Activated CD8-positive, alpha-beta memory T cell treated with anti-CD3 and anti-CD28 coated beads, Interleukin-2, amount 10 ng/mL, durations not matched to agents 7 days and 5 days (primary cell): ENCODE measurements around the gene NBR1. TPM values are rescaled to one million over a fixed set of nuclear protein-coding genes. Genes with fewer than 3 reads are reported as not detected.
A peak's percentile ranks its signal among the peaks of the same experiment; 100 is the strongest.
"Not testable (repeated sequence)": the region's sequence is repeated elsewhere in the genome, so short reads cannot be mapped to it uniquely, and the experiment has no call there.

Source experiments
- ATAC-seq: fragments of 150-1000 bp; cut with Tn5 transposase; one replicate; pipeline ENCODE4 v1.10.0; 2021; ENCODE audit warnings: moderate library complexity
- CTCF ChIA-PET: fragments of 350-600 bp; sonication (Branson Sonifier 250); formaldehyde crosslinking; loops from one replicate; lab custom pipeline; 2021; ENCODE audit warnings: antibody characterized with exemption; lab: Charles Lee
- DNase-seq: peaks from one replicate; pipeline ENCODE4 v3.0.0-alpha.2; 2020
- H3K27ac Mint-ChIP-seq: one replicate; pipeline ENCODE4 v1.8.0; 2021; ENCODE audit warnings: mild to moderate bottlenecking, mixed read lengths
- H3K27me3 Mint-ChIP-seq: one replicate; pipeline ENCODE4 v1.8.0; 2021; ENCODE audit warnings: mixed read lengths
- H3K36me3 Mint-ChIP-seq: one replicate; pipeline ENCODE4 v1.8.0; 2021; ENCODE audit warnings: mild to moderate bottlenecking, mixed read lengths
- H3K4me1 Mint-ChIP-seq: one replicate; pipeline ENCODE4 v1.8.0; 2021; ENCODE audit warnings: mixed read lengths
- H3K4me3 Mint-ChIP-seq: one replicate; pipeline ENCODE4 v1.8.0; 2021; ENCODE audit warnings: mild to moderate bottlenecking, moderate library complexity, mixed read lengths
- H3K9me3 Mint-ChIP-seq: one replicate; pipeline ENCODE4 v1.8.0; 2022; ENCODE audit warnings: low read depth, mixed read lengths
- total RNA-seq, 2 experiments: library from RNA; stranded (reverse); gene quantifications; one replicate each; pipeline ENCODE4 v1.2.3, GENCODE V29; 2021

The NBR1 gene
- total RNA-seq, 2 experiments from 2014 or later: 46.0 to 53.0 TPM

DNA sequence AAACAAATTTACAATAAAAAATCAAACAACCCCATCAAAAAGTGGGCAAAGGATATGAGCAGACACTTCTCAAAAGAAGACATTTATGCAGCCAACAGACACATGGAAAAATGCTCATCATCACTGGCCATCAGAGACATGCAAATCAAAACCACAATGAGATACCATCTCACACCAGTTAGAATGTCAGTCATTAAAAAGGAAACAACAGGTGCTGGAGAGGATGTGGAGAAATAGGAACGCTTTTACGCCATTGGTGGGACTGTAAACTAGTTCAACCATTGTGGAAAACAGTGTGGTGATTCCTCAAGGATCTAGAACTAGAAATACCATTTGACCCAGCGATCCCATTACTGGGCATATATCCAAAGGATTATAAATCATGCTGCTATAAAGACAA, 34.4 kb upstream of the NBR1 start:
- H3K27ac Mint-ChIP-seq, ATAC-seq, H3K4me3 Mint-ChIP-seq, CTCF ChIA-PET, H3K4me1 Mint-ChIP-seq, H3K9me3 Mint-ChIP-seq, H3K27me3 Mint-ChIP-seq: not testable (repeated sequence)
- peaks cover 16% of the 10 kb centered on the region for H3K36me3 Mint-ChIP-seq
- DNase-seq: peak; percentile 8

DNA sequence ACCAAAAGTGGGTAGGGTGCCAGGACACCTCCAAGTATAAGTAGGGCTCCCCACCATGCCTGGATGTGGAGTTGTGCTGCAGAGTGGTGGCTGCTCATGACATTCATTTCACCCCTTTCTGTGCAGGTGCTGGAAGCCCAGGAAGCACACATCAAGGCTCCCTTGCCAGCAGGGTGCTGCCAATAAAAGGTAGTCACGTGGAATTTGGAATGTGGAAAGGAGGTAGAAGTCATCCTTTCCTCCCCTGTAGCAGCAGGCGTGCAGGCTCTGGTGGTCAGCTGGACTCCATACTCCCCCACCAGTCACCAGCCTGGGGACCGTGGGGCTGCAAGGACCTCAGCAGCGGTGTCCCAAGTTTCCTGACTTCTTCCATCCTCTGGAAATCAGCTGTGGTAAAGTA, 32.5 kb upstream of the NBR1 start:
- H3K9me3 Mint-ChIP-seq, H3K27ac Mint-ChIP-seq, H3K4me3 Mint-ChIP-seq, ATAC-seq, H3K27me3 Mint-ChIP-seq, H3K4me1 Mint-ChIP-seq, CTCF ChIA-PET: not testable (repeated sequence)
- peaks cover 12% of the 10 kb centered on the region for H3K36me3 Mint-ChIP-seq
- DNase-seq: peak; percentile 28

DNA sequence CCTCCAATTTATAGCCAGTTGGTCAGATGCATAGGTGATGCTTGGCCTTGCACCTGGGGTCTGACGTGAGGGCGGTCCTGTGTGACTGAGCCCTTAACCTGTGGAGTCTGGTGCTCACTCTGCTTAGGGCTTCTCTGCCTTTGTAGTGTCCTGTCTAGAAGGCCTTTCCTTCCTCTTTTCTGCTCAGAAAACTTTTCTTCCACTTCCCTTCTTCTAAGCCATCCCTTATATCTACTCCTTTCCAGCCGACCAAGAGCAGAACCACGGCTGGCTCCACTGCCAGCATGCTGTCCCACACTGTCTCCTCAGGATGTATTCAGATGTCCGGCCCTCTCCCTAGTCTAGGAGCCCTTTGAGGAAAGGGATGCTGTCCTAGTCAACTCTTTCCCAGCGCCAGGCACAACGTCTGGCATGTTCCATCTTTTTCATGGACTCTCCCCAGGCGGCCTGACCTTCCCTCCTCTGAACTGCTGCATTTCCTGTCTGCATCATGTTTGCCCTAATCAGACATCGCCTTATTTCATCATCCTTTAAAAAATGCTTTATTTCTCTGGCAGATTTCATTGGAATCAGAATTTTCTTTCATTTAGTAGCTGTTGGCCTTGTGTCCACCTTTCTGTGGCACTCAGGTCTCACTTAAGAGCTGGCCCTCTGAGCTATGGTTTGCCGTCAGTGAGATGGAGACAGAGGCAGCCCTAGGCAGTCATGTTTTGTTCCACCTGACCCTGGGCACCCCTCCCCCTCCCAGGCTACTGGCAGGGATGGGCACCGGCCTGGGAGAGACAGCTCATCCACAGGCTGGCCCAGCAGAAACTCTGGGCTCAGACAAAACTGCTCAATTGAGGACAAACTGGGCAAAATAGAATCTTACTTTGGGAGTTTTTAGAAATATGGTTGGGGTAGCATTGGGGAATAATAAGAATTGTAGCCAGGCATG, 30.4 kb upstream of the NBR1 start:
- CTCF ChIA-PET: no interaction called here

DNA sequence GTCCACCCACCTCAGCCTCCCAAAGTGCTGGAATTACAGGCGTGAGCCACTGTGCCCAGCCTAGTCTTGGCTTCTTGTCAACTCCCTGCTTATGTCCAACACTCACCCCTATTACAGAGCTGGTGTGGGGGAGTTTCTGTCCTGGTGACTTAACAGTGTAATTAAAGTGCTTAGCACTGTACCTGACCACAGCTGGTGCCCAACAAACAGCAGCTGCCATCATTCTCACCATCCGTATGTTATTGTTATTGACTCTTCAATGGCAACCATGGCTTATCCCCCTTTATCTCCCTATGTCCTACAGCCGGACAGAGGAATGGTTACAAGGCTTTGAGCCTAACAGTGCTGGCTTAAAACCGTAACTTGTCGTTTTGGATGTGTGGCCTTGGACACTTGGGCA, 28.9 kb upstream of the NBR1 start:
- H3K27me3 Mint-ChIP-seq: no peaks in the 10 kb centered on the region
- ATAC-seq (no peak), DNase-seq (peak; percentile 23)
- H3K4me3 Mint-ChIP-seq: no peak overlapping the region
- H3K27ac Mint-ChIP-seq: no peak overlapping the region
- H3K36me3 Mint-ChIP-seq: peaks cover 1% of the 10 kb centered on the region
- no peaks in the 10 kb centered on the region for H3K4me1 Mint-ChIP-seq
- CTCF ChIA-PET: interaction anchor here (0.6 kb wide), 1 partner anchor 589 kb away, joined by 3 read pairs; no protein-coding TSS in a partner anchor
- no peaks in the 10 kb centered on the region for H3K9me3 Mint-ChIP-seq

More for the DNA sequence above, 30.4 kb upstream of the NBR1 start:
- Mint-ChIP-seq H3K4me3 (no peak overlapping the region), H3K36me3 (peaks cover 1% of the 10 kb centered on the region), H3K27ac (no peak overlapping the region), H3K4me1 (peaks cover 9% of the 10 kb centered on the region), H3K27me3 (no peaks in the 10 kb centered on the region), H3K9me3 (no peaks in the 10 kb centered on the region)
- ATAC-seq (no peak), DNase-seq (peak; percentile 29)

DNA sequence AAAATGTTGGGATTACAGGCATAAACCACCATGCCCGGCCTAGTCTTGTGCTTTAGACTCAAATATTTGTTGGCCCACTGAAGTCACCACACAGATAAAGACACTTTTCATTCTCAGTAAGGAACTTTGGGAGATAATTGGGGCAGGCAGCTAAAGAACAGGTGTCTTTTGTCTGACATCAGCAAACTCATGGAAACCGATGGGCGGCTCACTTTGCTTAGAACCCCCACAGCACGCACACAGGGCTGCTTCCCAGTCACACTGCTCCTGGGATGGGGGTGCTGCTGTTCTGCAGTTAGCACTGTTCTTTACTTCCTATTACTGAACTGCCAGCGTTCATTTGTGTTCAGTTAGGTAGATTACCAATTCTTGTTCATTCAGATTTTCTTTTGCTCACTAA, 27.8 kb upstream of the NBR1 start:
- Mint-ChIP-seq H3K9me3 (no peaks in the 10 kb centered on the region), H3K4me1 (no peaks in the 10 kb centered on the region), H3K27me3 (no peaks in the 10 kb centered on the region), H3K4me3 (no peak overlapping the region), H3K36me3 (peaks cover 1% of the 10 kb centered on the region), H3K27ac (no peak overlapping the region)
- CTCF ChIA-PET: interaction anchor here (0.7 kb wide), 1 partner anchor 42 kb away, joined by 3 read pairs; no protein-coding TSS in a partner anchor
- no peak for ATAC-seq
- DNase-seq: peak; percentile 14

DNA sequence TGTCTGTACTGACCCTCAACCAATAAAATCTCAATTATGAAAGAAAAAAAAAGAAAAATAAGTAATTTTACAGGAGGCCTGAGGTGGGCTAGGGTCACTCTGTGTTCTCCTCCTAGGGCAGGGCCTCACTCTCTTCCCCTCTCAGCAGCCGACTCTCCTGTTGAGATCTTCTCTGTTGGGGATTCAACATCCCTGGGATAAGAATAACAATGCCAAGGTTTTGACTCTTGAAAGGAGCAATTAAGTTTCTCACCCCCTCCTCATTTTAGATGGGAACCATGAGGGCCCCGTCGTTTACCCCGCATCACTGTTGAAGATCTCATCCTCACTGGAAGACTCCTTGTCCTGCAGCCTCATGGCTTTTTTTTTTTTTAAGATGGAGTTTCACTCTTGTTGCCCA, 24.4 kb upstream of the NBR1 start:
- ATAC-seq: no peak

DNA sequence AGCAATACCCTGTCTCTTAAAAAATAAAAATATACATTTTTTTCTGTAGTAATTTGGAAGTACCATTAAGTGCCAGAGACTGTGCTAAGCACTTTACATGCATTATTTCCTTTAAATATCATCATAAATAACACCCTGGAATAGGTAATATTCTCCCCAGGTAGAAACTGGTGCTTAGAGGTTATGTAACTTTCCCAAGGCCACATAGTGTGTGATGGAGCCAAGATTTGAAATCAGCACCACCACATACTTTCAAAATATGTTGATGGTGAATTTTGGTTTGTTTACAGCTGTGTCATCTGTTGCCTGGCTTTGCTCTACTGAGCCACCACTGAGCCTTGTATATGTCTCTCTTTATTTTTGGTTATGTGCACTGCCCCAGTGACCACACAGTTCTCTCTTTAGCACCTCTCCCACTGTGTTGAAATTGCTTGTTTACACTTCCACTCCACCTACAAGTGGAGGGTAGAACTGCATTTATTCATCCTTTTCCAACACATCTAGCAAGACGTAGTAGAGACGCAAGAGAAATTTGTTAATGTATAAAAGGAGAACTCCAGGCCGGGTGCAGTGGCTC, 19.0 kb upstream of the NBR1 start:
- H3K27ac Mint-ChIP-seq: no peak overlapping the region
- no peaks in the 10 kb centered on the region for H3K4me1 Mint-ChIP-seq
- H3K9me3 Mint-ChIP-seq: no peaks in the 10 kb centered on the region
- ATAC-seq (no peak), DNase-seq (no peak)
- CTCF ChIA-PET: no interaction called here
- peaks cover 20% of the 10 kb centered on the region for H3K36me3 Mint-ChIP-seq
- H3K4me3 Mint-ChIP-seq: no peak overlapping the region
- H3K27me3 Mint-ChIP-seq: no peaks in the 10 kb centered on the region

More for the DNA sequence above, 24.4 kb upstream of the NBR1 start:
- no peak overlapping the region for H3K4me3 Mint-ChIP-seq
- CTCF ChIA-PET: no interaction called here
- DNase-seq: no peak
- no peaks in the 10 kb centered on the region for H3K27me3 Mint-ChIP-seq
- no peak overlapping the region for H3K27ac Mint-ChIP-seq
- H3K36me3 Mint-ChIP-seq: peaks cover 7% of the 10 kb centered on the region
- no peaks in the 10 kb centered on the region for H3K9me3 Mint-ChIP-seq
- H3K4me1 Mint-ChIP-seq: no peaks in the 10 kb centered on the region

DNA sequence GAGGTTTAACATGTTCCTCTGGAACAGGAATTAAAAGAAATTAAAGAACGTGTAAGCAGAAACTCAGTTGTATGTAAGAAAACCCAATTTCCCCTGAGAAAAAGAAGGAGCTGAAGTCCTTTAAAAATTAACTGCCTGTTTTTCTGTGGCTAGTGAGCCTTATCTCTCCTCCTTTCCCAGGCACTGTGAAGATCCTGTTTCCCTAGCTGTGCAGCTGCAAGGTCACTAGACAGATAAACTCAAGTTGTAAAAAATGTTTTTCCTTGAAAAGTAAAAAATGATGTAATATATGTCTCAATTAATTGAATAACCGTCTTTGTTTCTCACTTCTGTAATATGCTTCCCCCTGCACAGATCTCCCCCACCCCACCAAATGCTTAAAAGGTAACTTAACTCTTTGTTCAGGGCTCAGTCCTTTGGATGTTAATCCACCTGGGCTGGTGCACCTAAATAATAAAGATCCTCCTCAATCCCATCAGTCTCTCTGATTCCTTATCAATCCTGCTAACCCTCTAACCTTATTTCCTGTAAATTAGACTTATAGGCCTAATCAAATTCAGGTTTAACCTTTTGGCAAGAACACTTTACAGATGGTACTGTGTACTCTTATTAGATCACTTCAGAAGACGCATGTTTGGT, 17.7 kb upstream of the NBR1 start:
- H3K4me3 Mint-ChIP-seq, DNase-seq, H3K27me3 Mint-ChIP-seq, ATAC-seq, H3K4me1 Mint-ChIP-seq, CTCF ChIA-PET, H3K27ac Mint-ChIP-seq, H3K9me3 Mint-ChIP-seq: not testable (repeated sequence)
- peaks cover 20% of the 10 kb centered on the region for H3K36me3 Mint-ChIP-seq

DNA sequence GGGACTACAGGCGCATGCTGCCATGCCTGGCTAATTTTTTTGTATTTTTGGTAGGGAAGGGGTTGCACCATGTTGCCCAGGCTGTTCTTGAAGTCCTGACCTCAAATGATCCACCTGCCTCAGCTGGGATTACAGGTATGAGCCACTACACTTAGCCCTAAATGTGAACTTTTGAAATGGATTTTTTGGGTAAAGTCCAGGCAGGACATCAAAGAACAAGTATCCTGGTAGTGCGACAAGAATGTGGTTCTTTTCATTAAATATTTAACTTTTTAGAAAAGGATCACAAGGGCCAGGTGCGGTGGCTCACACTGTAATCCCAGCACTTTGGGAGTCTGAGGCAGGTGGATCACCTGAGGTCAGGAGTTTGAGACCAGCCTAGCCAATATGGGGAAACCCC, 15.3 kb upstream of the NBR1 start:
- H3K36me3 Mint-ChIP-seq: peaks cover 14% of the 10 kb centered on the region
- no peaks in the 10 kb centered on the region for H3K27me3 Mint-ChIP-seq
- no peak overlapping the region for H3K27ac Mint-ChIP-seq
- CTCF ChIA-PET: no interaction called here
- no peak for ATAC-seq
- DNase-seq: no peak
- no peaks in the 10 kb centered on the region for H3K9me3 Mint-ChIP-seq
- H3K4me1 Mint-ChIP-seq: no peaks in the 10 kb centered on the region
- no peak overlapping the region for H3K4me3 Mint-ChIP-seq

DNA sequence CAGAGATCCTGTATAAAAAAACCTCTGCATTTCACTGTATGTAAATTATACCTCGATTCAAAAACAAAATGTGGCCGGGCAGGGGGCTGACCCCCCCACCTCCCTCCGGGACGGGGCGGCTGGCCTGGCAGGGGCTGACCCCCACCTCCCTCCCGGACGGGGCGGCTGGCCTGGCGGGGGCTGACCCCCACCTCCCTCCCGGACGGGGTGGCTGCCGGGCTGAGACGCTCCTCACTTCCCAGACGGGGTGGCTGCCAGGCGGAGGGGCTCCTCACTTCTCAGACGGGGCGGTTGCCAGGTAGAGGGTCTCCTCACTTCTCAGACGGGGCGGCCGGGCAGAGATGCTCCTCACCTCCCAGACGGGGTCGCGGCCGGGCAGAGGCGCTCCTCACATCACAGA, 11.8 kb upstream of the NBR1 start:
- CTCF ChIA-PET, H3K4me1 Mint-ChIP-seq, H3K9me3 Mint-ChIP-seq, DNase-seq, H3K27ac Mint-ChIP-seq, H3K4me3 Mint-ChIP-seq, ATAC-seq, H3K27me3 Mint-ChIP-seq, H3K36me3 Mint-ChIP-seq: not testable (repeated sequence)

DNA sequence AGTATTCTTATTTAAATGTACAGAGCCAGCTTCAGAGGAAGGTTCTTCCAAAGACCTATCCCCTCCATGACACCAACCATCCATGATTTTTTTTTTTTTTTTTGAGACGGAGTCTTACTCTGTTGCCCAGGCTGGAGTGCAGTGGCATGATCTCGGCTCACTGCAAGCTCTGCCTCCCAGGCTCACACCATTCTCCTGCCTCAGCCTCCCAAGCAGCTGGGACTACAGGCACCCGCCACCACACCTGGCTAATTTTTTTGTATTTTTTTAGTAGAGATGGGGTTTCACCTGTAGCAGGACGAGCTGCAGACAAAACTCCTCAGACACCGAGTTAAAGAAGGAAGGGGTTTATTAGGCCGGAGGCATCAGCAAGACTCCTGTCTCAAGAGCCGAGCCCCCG, 11.1 kb upstream of the NBR1 start:
- DNase-seq, H3K36me3 Mint-ChIP-seq, ATAC-seq, H3K4me3 Mint-ChIP-seq, H3K27me3 Mint-ChIP-seq, H3K27ac Mint-ChIP-seq, H3K9me3 Mint-ChIP-seq, H3K4me1 Mint-ChIP-seq, CTCF ChIA-PET: not testable (repeated sequence)

DNA sequence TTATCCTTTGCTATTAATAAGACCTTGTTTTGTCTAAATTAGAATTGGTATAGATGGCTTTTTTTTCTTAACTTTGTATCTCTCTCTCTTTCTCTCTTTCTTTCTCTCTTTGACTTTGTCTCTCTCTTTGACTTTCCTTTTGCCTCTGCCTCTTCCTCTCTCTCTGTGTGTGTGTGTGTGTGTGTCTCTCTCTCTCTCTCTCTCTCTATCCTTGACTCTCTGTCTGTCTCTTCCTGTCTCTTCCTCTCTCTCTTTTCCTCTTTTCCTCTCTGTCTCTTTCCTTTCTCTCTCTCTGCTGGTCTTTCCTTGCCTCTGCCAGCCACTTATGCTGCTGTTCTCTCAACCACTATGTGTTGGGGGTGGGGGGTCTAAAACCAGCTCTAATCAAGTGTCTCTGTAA, 5.0 kb upstream of the NBR1 start:
- Mint-ChIP-seq H3K4me1 (peaks cover 15% of the 10 kb centered on the region), H3K27ac (peak overlapping the region; percentile 36)
- H3K27me3 Mint-ChIP-seq, ATAC-seq, H3K9me3 Mint-ChIP-seq, H3K36me3 Mint-ChIP-seq, CTCF ChIA-PET, DNase-seq, H3K4me3 Mint-ChIP-seq: not testable (repeated sequence)

DNA sequence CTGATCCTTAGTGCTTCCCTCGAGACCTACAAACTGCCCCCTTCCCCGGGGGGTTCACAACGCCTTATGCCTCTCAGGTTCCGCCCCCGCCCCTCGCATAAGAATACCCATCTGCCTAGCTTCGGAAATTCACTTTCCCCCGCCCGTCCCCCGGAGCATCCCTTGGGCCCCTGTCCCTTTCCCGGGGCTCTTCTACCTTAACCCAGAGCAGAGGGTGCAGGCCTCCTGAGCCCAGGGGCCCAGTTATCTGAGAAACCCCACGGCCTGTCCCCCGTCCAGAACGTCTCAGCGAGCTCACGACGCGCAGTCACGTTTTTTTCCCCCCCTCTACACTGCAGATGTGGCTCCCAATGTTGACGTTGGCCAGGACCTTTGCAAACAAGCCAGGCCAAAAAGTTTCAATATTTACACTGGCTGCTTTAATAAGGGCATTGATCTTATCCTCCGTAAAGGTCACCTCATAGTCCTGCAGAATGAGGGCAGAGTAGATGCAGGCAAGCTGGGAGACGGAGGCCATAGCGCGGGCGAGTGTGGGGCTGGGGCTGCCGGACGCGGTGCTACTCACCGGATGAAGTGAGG, 1.4 kb upstream of the NBR1 start:
- no peaks in the 10 kb centered on the region for H3K27me3 Mint-ChIP-seq
- CTCF ChIA-PET: interaction anchor here (0.6 to 1.5 kb wide), 6 partner anchors 42 to 592 kb away, joined by 3 to 4 read pairs (median 3); partner anchors contain the start of genes BRCA1, DHX8, IFI35 and TMEM106A
- ATAC-seq (peak; percentile 29), DNase-seq (peak; percentile 51)
- H3K36me3 Mint-ChIP-seq: peaks cover 5% of the 10 kb centered on the region
- no peaks in the 10 kb centered on the region for H3K9me3 Mint-ChIP-seq
- no peak overlapping the region for H3K4me3 Mint-ChIP-seq
- no peak overlapping the region for H3K27ac Mint-ChIP-seq
- peaks cover 31% of the 10 kb centered on the region for H3K4me1 Mint-ChIP-seq
